DND-41 (cell line): ENCODE results near the gene PLA2G4A.

Source experiments
- ATAC-seq: fragments of 200-7000 bp; cut with Tn5 transposase; 3 replicates; pipeline ENCODE4 v1.9.1; 2021; ENCODE audit warnings: low read depth; ENCODE audit not compliant: insufficient read depth
- DNase-seq: peaks from one replicate; pipeline ENCODE4 v3.0.0-alpha.2; 2020
- H2AFZ ChIP-seq: 2 replicates; pipeline ENCODE4 v1.6.0; 2012; ENCODE audit warnings: low read depth, low read length
- H3K27ac ChIP-seq: 2 replicates; pipeline ENCODE4 v1.5.1; 2012; ENCODE audit warnings: low read length, inconsistent platforms
- H3K27me3 ChIP-seq: fragments of 200-600 bp; sonication (generic); 2 replicates; pipeline ENCODE4 v1.6.0; 2012; ENCODE audit warnings: low read length, mild to moderate bottlenecking, inconsistent platforms; ENCODE audit not compliant: insufficient read depth, poor library complexity
- H3K36me3 ChIP-seq: 2 replicates; pipeline ENCODE4 v1.5.1; 2012; ENCODE audit warnings: low read length, inconsistent platforms; ENCODE audit not compliant: insufficient read depth
- H3K4me1 ChIP-seq: 2 replicates; pipeline ENCODE4 v1.5.1; 2012; ENCODE audit warnings: mild to moderate bottlenecking, low read length; ENCODE audit not compliant: insufficient read depth
- H3K4me2 ChIP-seq: 2 replicates; pipeline ENCODE4 v1.6.0; 2012; ENCODE audit warnings: mild to moderate bottlenecking, moderate library complexity, low read length, inconsistent platforms; ENCODE audit not compliant: insufficient read depth
- H3K4me3 ChIP-seq, 2 experiments: fragments of 200-600 bp in 1 of 2; shearing (Covaris generic) in 1 of 2; 2 replicates each; pipeline ENCODE4 v1.5.1; 2012 to 2016; ENCODE audit warnings: inconsistent platforms in 2 of 2, low read length in 2 of 2, mild to moderate bottlenecking in 2 of 2, low read depth in 1 of 2, moderate library complexity in 1 of 2
- H3K79me2 ChIP-seq: 2 replicates; pipeline ENCODE4 v1.6.0; 2012; ENCODE audit warnings: low read length, inconsistent platforms; ENCODE audit not compliant: insufficient read depth
- H3K9ac ChIP-seq: 2 replicates; pipeline ENCODE4 v1.6.0; 2012; ENCODE audit warnings: low read depth, mild to moderate bottlenecking, inconsistent platforms, low read length, moderate library complexity
- H3K9me3 ChIP-seq: 2 replicates; pipeline ENCODE4 v1.5.1; 2012; ENCODE audit warnings: low read length, moderate library complexity, mild to moderate bottlenecking, inconsistent platforms; ENCODE audit not compliant: insufficient read depth, severe bottlenecking
- H4K20me1 ChIP-seq: 2 replicates; pipeline ENCODE4 v1.6.0; 2012; ENCODE audit warnings: low read length; ENCODE audit not compliant: insufficient read depth
- CTCF ChIP-seq: IDR thresholded peaks from 2 replicates; pipeline ENCODE4 v1.5.1; 2012; ENCODE audit warnings: borderline replicate concordance, low read length, moderate library complexity, mild to moderate bottlenecking; ENCODE audit not compliant: poor library complexity, severe bottlenecking; ENCODE audit errors: extremely low read depth
- EZH2 ChIP-seq: IDR thresholded peaks from 3 replicates; pipeline ENCODE4 v1.6.1; 2012; ENCODE audit warnings: borderline replicate concordance, low read depth, mild to moderate bottlenecking, moderate library complexity, low read length, inconsistent platforms; ENCODE audit not compliant: severe bottlenecking

PLA2G4A gene

DNA sequence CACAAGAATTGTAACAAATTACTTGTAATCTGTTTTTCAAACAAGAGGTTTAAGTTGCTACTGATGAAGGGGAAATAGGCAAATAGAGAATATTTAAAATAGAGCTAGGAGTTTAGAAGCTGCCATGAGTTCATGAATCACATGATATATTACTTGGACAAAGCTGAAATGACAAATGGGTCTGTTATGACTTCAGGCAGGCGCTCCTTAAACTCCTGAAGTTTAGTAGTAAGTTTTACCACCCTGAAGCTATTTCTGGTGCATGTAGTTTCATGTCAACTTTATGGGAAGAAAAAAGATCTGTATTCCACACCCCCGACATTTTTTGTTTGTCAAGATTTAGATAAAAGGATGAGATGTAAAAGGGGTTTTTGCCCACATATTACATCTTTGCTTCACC is 58.5 kb downstream of the PLA2G4A start:
- no peak for DNase-seq
- TF ChIP-seq EZH2 (no peak), CTCF (no peak)
- no peak overlapping the region for H2AFZ ChIP-seq
- H3K9ac ChIP-seq = no peak overlapping the region
- no peaks in the 10 kb centered on the region for H3K79me2 ChIP-seq
- H4K20me1 ChIP-seq = no peaks in the 10 kb centered on the region
- H3K9me3 ChIP-seq = no peaks in the 10 kb centered on the region
- no peaks in the 10 kb centered on the region for H3K4me1 ChIP-seq
- H3K4me2 ChIP-seq = no peak overlapping the region
- H3K4me3 ChIP-seq = no peak overlapping the region
- H3K36me3 ChIP-seq = no peaks in the 10 kb centered on the region
- no peaks in the 10 kb centered on the region for H3K27me3 ChIP-seq
- ATAC-seq = no peak
- H3K27ac ChIP-seq = no peak overlapping the region

GRCh38 chr1:186888367-186888766 is 59.6 kb downstream of the PLA2G4A start:
- TF ChIP-seq CTCF (no peak), EZH2 (no peak)

GRCh38 chr1:186892936-186893335 is 64.2 kb downstream of the PLA2G4A start:
- no peaks in the 10 kb centered on the region for H4K20me1 ChIP-seq
- H3K4me1 ChIP-seq = no peaks in the 10 kb centered on the region
- ATAC-seq = no peak
- H3K9ac ChIP-seq = no peak overlapping the region
- no peaks in the 10 kb centered on the region for H3K36me3 ChIP-seq
- no peaks in the 10 kb centered on the region for H3K27me3 ChIP-seq
- H3K9me3 ChIP-seq = no peaks in the 10 kb centered on the region
- no peak for DNase-seq
- no peak overlapping the region for H2AFZ ChIP-seq
- H3K4me3 ChIP-seq = no peak overlapping the region
- TF ChIP-seq EZH2 (no peak), CTCF (no peak)
- H3K79me2 ChIP-seq = no peaks in the 10 kb centered on the region
- H3K4me2 ChIP-seq = no peak overlapping the region
- no peak overlapping the region for H3K27ac ChIP-seq

More at GRCh38 chr1:186888367-186888766, 59.6 kb downstream of the PLA2G4A start:
- H3K79me2 ChIP-seq = no peaks in the 10 kb centered on the region
- H3K4me1 ChIP-seq = no peaks in the 10 kb centered on the region
- no peak overlapping the region for H2AFZ ChIP-seq
- H3K27me3 ChIP-seq = no peaks in the 10 kb centered on the region
- ATAC-seq = no peak
- H3K9ac ChIP-seq = no peak overlapping the region
- no peaks in the 10 kb centered on the region for H3K9me3 ChIP-seq
- H3K4me3 ChIP-seq = no peak overlapping the region
- no peak overlapping the region for H3K27ac ChIP-seq
- DNase-seq = no peak
- no peak overlapping the region for H3K4me2 ChIP-seq
- H3K36me3 ChIP-seq = no peaks in the 10 kb centered on the region
- no peaks in the 10 kb centered on the region for H4K20me1 ChIP-seq

- Histone ChIP-seq H3K79me2 (no peaks in the 10 kb centered on the region), H4K20me1 (no peaks in the 10 kb centered on the region), H3K4me3 (no peak overlapping the region), H3K27ac (no peak overlapping the region), H3K9me3 (no peaks in the 10 kb centered on the region), H3K4me2 (no peak overlapping the region), H2AFZ (no peak overlapping the region), H3K36me3 (no peaks in the 10 kb centered on the region), H3K27me3 (no peaks in the 10 kb centered on the region), H3K4me1 (no peaks in the 10 kb centered on the region), H3K9ac (no peak overlapping the region)
- no peak for DNase-seq
- TF ChIP-seq EZH2 (no peak), CTCF (no peak)
- no peak for ATAC-seq
Measured at GRCh38 chr1:186894415-186894814, 65.7 kb downstream of the PLA2G4A start.
